Naive thymus-derived CD4-positive, alpha-beta T cell (primary cell): ENCODE measurements around the gene BCL7B. TPM values are rescaled to one million over a fixed set of nuclear protein-coding genes. Genes with fewer than 3 reads are reported as not detected.
"Not testable (repeated sequence)": the region's sequence is repeated elsewhere in the genome, so short reads cannot be mapped to it uniquely, and the experiment has no call there.

Source experiments
- ATAC-seq: fragments of 150-1000 bp; cut with Tn5 transposase; 2 replicates; pipeline ENCODE4 v1.10.0; 2021; ENCODE audit warnings: mild to moderate bottlenecking, moderate library complexity
- CTCF ChIA-PET: fragments of 350-600 bp; sonication (Branson Sonifier 250); formaldehyde crosslinking; loops from one replicate; lab custom pipeline; 2021; ENCODE audit warnings: antibody characterized with exemption; lab: Charles Lee
- POLR2A ChIA-PET: fragments of 350-600 bp; sonication (Branson Sonifier 250); formaldehyde crosslinking; loops from one replicate; lab custom pipeline; 2021; ENCODE audit warnings: antibody characterized with exemption, inconsistent platforms; lab: Charles Lee
- DNase-seq, 9 donors: peaks; one replicate each; pipeline versions ENCODE4 v3.0.0 to v3.0.0-alpha.2; 2020 to 2022; ENCODE audit warnings: mixed read lengths in 1 of 9
- H3K27ac ChIP-seq: one replicate; pipeline ENCODE4 v1.7.0; 2013; ENCODE audit warnings: mild to moderate bottlenecking, low read depth, low read length, moderate library complexity
- H3K27me3 ChIP-seq, 2 donors: one replicate each; pipeline ENCODE4 v1.7.0; 2013; ENCODE audit warnings: low read length in 2 of 2, mild to moderate bottlenecking in 2 of 2, moderate library complexity in 2 of 2; ENCODE audit not compliant: control insufficient read depth in 2 of 2, insufficient read depth in 2 of 2
- H3K36me3 ChIP-seq, 3 experiments: 1 replicate in 2 of 3; 2 replicates in 1 of 3; pipeline ENCODE4 v1.7.0; 2013; ENCODE audit warnings: low read length in 3 of 3, mild to moderate bottlenecking in 3 of 3, moderate library complexity in 1 of 3; ENCODE audit not compliant: insufficient read depth in 3 of 3, control insufficient read depth in 2 of 3
- H3K4me1 ChIP-seq, 2 donors: one replicate each; pipeline ENCODE4 v1.7.0; 2013; ENCODE audit warnings: low read length in 2 of 2, mild to moderate bottlenecking in 2 of 2, moderate library complexity in 1 of 2; ENCODE audit not compliant: control insufficient read depth in 2 of 2, insufficient read depth in 2 of 2
- H3K4me3 ChIP-seq: 2 replicates; pipeline ENCODE4 v1.7.0; 2013; ENCODE audit warnings: mild to moderate bottlenecking, low read length
- H3K9me3 ChIP-seq, 3 experiments: 1 replicate in 2 of 3; 2 replicates in 1 of 3; pipeline ENCODE4 v1.7.0; 2013; ENCODE audit warnings: low read length in 3 of 3; ENCODE audit not compliant: control insufficient read depth in 2 of 3
- H3K27ac Mint-ChIP-seq, 9 donors: one replicate each; pipeline ENCODE4 v1.8.0; 2020 to 2022; ENCODE audit warnings: mixed read lengths in 9 of 9, mild to moderate bottlenecking in 8 of 9, moderate library complexity in 5 of 9, inconsistent platforms in 2 of 9
- H3K27me3 Mint-ChIP-seq, 5 donors: one replicate each; pipeline ENCODE4 v1.8.0; 2021 to 2022; ENCODE audit warnings: mixed read lengths in 5 of 5, mild to moderate bottlenecking in 1 of 5
- H3K36me3 Mint-ChIP-seq, 5 donors: one replicate each; pipeline ENCODE4 v1.8.0; 2020 to 2022; ENCODE audit warnings: mixed read lengths in 5 of 5, mild to moderate bottlenecking in 3 of 5, inconsistent platforms in 1 of 5
- H3K4me1 Mint-ChIP-seq, 7 donors: one replicate each; pipeline ENCODE4 v1.8.0; 2020 to 2022; ENCODE audit warnings: mixed read lengths in 7 of 7, mild to moderate bottlenecking in 3 of 7, inconsistent platforms in 1 of 7
- H3K4me3 Mint-ChIP-seq, 10 donors: one replicate each; pipeline ENCODE4 v1.8.0; 2020 to 2022; ENCODE audit warnings: mild to moderate bottlenecking in 10 of 10, mixed read lengths in 10 of 10, moderate library complexity in 6 of 10, inconsistent platforms in 2 of 10
- H3K9me3 Mint-ChIP-seq, 11 donors: one replicate each; pipeline ENCODE4 v1.8.0; 2020 to 2022; ENCODE audit warnings: mixed read lengths in 11 of 11, mild to moderate bottlenecking in 4 of 11, inconsistent platforms in 1 of 11, moderate library complexity in 1 of 11
- intact Hi-C, 2 donors: fragments of 100-400 bp; cut with micrococcal nuclease; formaldehyde crosslinking; loops; one replicate each; pipeline ENCODE4 v1.15.1; 2023
- polyA plus RNA-seq, 2 donors: library from polyadenylated mRNA; unstranded; fragments of 300-500 nt; fragmentation: Illumina TruSeq; gene quantifications; one replicate each; pipeline ENCODE4 v1.2.3, GENCODE V29; 2021
- total RNA-seq, 6 experiments: library from RNA in 5 of 6; stranded (reverse) in 5 of 6; gene quantifications; 1 replicate in 5 of 6; 2 replicates in 1 of 6; pipeline ENCODE4 v1.2.3 and lab custom pipeline; 2021 to 2026

The BCL7B gene
- total and polyA plus RNA-seq, 7 experiments from 2014 or later = 57.3 to 118 (median 80.5) TPM

- intact Hi-C loops = no loop called here
- ATAC-seq = no peak
Observed at GRCh38 chr7:73504017-73504416, 53.5 kb downstream of the BCL7B start.

GRCh38 chr7:73503229-73503628 is 54.3 kb downstream of the BCL7B start:
- H3K27me3 ChIP-seq = no peaks in the 10 kb centered on the region
- Mint-ChIP-seq H3K9me3 (no peaks in the 10 kb centered on the region), H3K4me1 (peaks cover 6 to 30% (median 16%) of the 10 kb centered on the region in 7 donors), H3K27me3 (no peaks in the 10 kb centered on the region), H3K36me3 (peaks cover 22 to 55% (median 35%) of the 10 kb centered on the region in 5 donors), H3K4me3 (no peak overlapping the region), H3K27ac (peak overlapping the region in 4 of 9 donors; percentile 11 to 45 (median 26))
- H3K27ac ChIP-seq = no peak overlapping the region
- ChIA-PET POLR2A (interaction anchor here (0.6 kb wide), 1 partner anchor 22 kb away, joined by 10 read pairs; no protein-coding TSS in a partner anchor), CTCF (interaction anchor here (0.6 kb wide), 1 partner anchor 580 kb away, joined by 5 read pairs; no protein-coding TSS in a partner anchor)
- intact Hi-C loops = no loop called here
- no peaks in the 10 kb centered on the region for H3K4me1 ChIP-seq
- peaks cover 17 to 90% (median 31%) of the 10 kb centered on the region in 3 experiments for H3K36me3 ChIP-seq
- ATAC-seq = no peak
- no peak for DNase-seq
- no peaks in the 10 kb centered on the region for H3K9me3 ChIP-seq
- no peak overlapping the region for H3K4me3 ChIP-seq

More at GRCh38 chr7:73504017-73504416, 53.5 kb downstream of the BCL7B start:
- Histone ChIP-seq H3K27me3 (no peaks in the 10 kb centered on the region), H3K4me3 (no peak overlapping the region), H3K4me1 (no peaks in the 10 kb centered on the region), H3K27ac (no peak overlapping the region), H3K9me3 (no peaks in the 10 kb centered on the region), H3K36me3 (peaks cover 21 to 90% (median 34%) of the 10 kb centered on the region in 3 experiments)
- H3K27me3 Mint-ChIP-seq = no peaks in the 10 kb centered on the region
- CTCF ChIA-PET = interaction anchor here (0.6 kb wide), 1 partner anchor 581 kb away, joined by 5 read pairs; no protein-coding TSS in a partner anchor
- H3K27ac Mint-ChIP-seq = peak overlapping the region in 3 of 9 donors; percentile 11 to 45 (median 37)
- no peak for DNase-seq
- POLR2A ChIA-PET = no interaction called here
- no peak overlapping the region for H3K4me3 Mint-ChIP-seq
- peaks cover 6 to 31% (median 18%) of the 10 kb centered on the region in 7 donors for H3K4me1 Mint-ChIP-seq
- peaks cover 17 to 54% (median 33%) of the 10 kb centered on the region in 5 donors for H3K36me3 Mint-ChIP-seq
- no peaks in the 10 kb centered on the region for H3K9me3 Mint-ChIP-seq

GRCh38 chr7:73496626-73497025 is 60.9 kb downstream of the BCL7B start:
- ATAC-seq (no peak), DNase-seq (no peak)
- Mint-ChIP-seq H3K4me1 (peaks cover 6 to 30% (median 18%) of the 10 kb centered on the region in 7 donors), H3K27me3 (no peaks in the 10 kb centered on the region), H3K27ac (peak overlapping the region in 1 of 9 donors; percentile 5), H3K36me3 (peaks cover 21 to 72% (median 50%) of the 10 kb centered on the region in 5 donors), H3K9me3 (no peaks in the 10 kb centered on the region), H3K4me3 (no peak overlapping the region)
- Histone ChIP-seq H3K27ac (no peak overlapping the region), H3K36me3 (peaks cover 12 to 93% (median 17%) of the 10 kb centered on the region in 3 experiments), H3K9me3 (no peaks in the 10 kb centered on the region), H3K4me1 (no peaks in the 10 kb centered on the region), H3K27me3 (no peaks in the 10 kb centered on the region), H3K4me3 (no peak overlapping the region)
- POLR2A ChIA-PET = no interaction called here
- intact Hi-C loops = no loop called here
- CTCF ChIA-PET = no interaction called here

DNA sequence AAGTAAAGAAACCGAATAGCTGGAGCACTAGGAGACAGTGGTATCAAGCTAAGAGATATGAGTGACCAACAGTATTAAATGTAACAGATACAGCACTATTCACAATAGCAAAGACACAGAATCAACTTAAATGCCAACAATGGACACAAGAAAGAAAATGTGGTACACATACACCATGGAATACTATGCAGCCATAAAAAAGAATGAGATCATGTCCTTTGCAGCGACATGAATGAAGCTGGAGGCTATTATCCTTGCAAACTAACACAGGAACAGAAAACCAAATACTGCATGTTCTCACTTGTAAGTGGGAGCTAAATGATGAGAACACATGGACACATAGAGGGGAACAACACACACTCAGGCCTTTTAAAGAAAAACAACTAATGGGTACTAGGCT is 62.0 kb downstream of the BCL7B start:
- Mint-ChIP-seq H3K27ac (peak overlapping the region in 1 of 9 donors; percentile 40), H3K4me1 (peaks cover 6 to 25% (median 14%) of the 10 kb centered on the region in 7 donors), H3K36me3 (peaks cover 16 to 65% (median 44%) of the 10 kb centered on the region in 5 donors)
- H3K4me1 ChIP-seq, H3K27me3 Mint-ChIP-seq, ATAC-seq, CTCF ChIA-PET, H3K4me3 ChIP-seq, H3K27ac ChIP-seq, H3K9me3 Mint-ChIP-seq, H3K9me3 ChIP-seq, H3K27me3 ChIP-seq, DNase-seq, intact Hi-C loops, POLR2A ChIA-PET, H3K4me3 Mint-ChIP-seq: not testable (repeated sequence)
- peaks cover 12 to 92% (median 17%) of the 10 kb centered on the region in 3 experiments for H3K36me3 ChIP-seq

DNA sequence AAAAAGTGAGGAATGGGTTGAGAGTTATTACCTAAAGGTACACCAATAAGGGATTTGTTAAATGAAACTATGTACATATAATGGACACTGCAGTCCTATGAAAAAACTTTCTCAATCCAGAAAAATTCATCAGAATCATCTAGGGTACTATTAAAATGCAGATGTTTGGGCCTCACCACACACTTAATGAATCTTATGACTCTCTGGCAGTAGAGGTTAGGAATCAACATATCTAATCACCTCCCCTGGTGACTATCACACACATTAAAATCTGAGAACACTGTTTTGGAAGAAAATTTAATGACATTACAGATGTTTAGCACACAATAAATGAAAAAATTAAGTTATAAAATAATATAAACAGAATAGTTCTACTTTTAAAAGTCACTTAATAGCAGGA is 67.5 kb downstream of the BCL7B start:
- Histone ChIP-seq H3K27me3 (no peaks in the 10 kb centered on the region), H3K9me3 (no peaks in the 10 kb centered on the region), H3K4me1 (no peaks in the 10 kb centered on the region), H3K4me3 (no peak overlapping the region), H3K36me3 (peaks cover 4 to 87% (median 23%) of the 10 kb centered on the region in 3 experiments), H3K27ac (no peak overlapping the region)
- Mint-ChIP-seq H3K9me3 (no peaks in the 10 kb centered on the region), H3K36me3 (peaks cover 6 to 41% (median 20%) of the 10 kb centered on the region in 5 donors), H3K27ac (no peak overlapping the region), H3K4me3 (no peak overlapping the region), H3K27me3 (no peaks in the 10 kb centered on the region), H3K4me1 (peaks cover 5 to 15% (median 10%) of the 10 kb centered on the region in 7 donors)
- ChIA-PET CTCF (no interaction called here), POLR2A (no interaction called here)
- ATAC-seq (no peak), DNase-seq (no peak)
- intact Hi-C loops = no loop called here

- H3K27me3 Mint-ChIP-seq = no peaks in the 10 kb centered on the region
- H3K27ac ChIP-seq = no peak overlapping the region
- H3K4me3 Mint-ChIP-seq = no peak overlapping the region
- H3K9me3 ChIP-seq = no peaks in the 10 kb centered on the region
- H3K36me3 Mint-ChIP-seq = peaks cover 3 to 35% (median 13%) of the 10 kb centered on the region in 5 donors
- ChIA-PET CTCF (no interaction called here), POLR2A (no interaction called here)
- no peak overlapping the region for H3K4me3 ChIP-seq
- H3K27me3 ChIP-seq = no peaks in the 10 kb centered on the region
- H3K9me3 Mint-ChIP-seq = no peaks in the 10 kb centered on the region
- H3K4me1 Mint-ChIP-seq = peaks cover 0 to 10% (median 5%) of the 10 kb centered on the region in 7 donors
- DNase-seq = no peak
- no peak for ATAC-seq
- H3K27ac Mint-ChIP-seq = peak overlapping the region in 6 of 9 donors; percentile 26 to 84 (median 57)
- H3K4me1 ChIP-seq = no peaks in the 10 kb centered on the region
- intact Hi-C loops = no loop called here
- H3K36me3 ChIP-seq = peaks cover 4 to 83% (median 25%) of the 10 kb centered on the region in 3 experiments
Observed at GRCh38 chr7:73487486-73487885, 70.0 kb downstream of the BCL7B start.
